Suprapubic skin (tissue), 4 donors: ENCODE data around the gene PLA2G2D.

Experiments used
- POLR2A ChIP-seq, 2 donors: fragments of 450-650 bp; IDR thresholded peaks; one replicate each; pipeline ENCODE4 v1.6.1; 2017; ENCODE audit warnings: antibody characterized with exemption in 2 of 2, mild to moderate bottlenecking in 2 of 2, moderate library complexity in 2 of 2
- POLR2AphosphoS5 ChIP-seq, 3 donors: sonication (generic); formaldehyde crosslinking; IDR thresholded peaks; one replicate each; pipeline ENCODE4 v1.6.1; 2017; ENCODE audit warnings: antibody characterized with exemption in 3 of 3
- TF ChIP-seq, protein P1 (sequence below), 2 donors: fragments of 200-600 bp in 1 of 2; fragments of 450-650 bp in 1 of 2; sonication (generic) in 1 of 2; IDR thresholded peaks; one replicate each; pipeline ENCODE4 v1.5.1; 2016 to 2019; ENCODE audit warnings: antibody characterized with exemption in 2 of 2, mild to moderate bottlenecking in 1 of 2, moderate library complexity in 1 of 2

DNA sequence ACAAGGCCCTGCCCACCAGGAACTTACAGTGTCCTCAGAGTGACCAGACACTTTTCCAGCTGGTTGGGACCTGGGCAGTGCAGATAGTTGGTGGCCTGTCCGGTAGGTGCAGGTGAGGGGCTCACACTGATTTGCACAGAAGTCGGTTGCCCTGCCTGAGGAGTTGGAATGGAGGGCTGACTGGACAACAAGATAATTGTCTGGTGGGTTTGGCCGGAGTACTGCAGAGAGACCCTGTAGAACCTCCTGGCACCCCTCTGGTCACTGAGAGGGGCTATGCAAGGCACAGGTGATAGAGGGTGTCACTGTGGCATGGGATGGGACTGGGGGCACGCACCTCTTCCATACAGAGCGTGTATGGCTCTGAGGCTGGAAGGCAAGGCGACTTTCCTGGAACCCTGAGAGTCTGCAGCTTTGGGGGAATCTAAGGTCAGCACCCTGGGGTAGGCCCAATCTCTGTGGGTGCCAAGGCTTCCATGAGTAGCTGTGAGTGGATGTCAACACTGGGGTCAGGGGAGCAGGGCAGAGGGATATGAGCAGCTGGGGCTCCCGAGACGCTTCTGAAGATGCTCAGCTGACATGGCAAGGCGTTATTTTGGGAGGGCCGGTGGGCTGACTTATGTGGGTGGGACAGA is 7.6 kb upstream of the PLA2G2D start:
- TF ChIP-seq POLR2A (IDR thresholded peaks at IDR 0.05) (no peak), POLR2AphosphoS5 (IDR thresholded peaks at IDR 0.05) (no peak)
- TF ChIP-seq, protein P1, sequence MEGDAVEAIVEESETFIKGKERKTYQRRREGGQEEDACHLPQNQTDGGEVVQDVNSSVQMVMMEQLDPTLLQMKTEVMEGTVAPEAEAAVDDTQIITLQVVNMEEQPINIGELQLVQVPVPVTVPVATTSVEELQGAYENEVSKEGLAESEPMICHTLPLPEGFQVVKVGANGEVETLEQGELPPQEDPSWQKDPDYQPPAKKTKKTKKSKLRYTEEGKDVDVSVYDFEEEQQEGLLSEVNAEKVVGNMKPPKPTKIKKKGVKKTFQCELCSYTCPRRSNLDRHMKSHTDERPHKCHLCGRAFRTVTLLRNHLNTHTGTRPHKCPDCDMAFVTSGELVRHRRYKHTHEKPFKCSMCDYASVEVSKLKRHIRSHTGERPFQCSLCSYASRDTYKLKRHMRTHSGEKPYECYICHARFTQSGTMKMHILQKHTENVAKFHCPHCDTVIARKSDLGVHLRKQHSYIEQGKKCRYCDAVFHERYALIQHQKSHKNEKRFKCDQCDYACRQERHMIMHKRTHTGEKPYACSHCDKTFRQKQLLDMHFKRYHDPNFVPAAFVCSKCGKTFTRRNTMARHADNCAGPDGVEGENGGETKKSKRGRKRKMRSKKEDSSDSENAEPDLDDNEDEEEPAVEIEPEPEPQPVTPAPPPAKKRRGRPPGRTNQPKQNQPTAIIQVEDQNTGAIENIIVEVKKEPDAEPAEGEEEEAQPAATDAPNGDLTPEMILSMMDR (IDR thresholded peaks at IDR 0.05) = no peak
